Measurements from ENCODE around the gene PCK1.

PCK1 gene

GRCh38 chr20:57536771-57537724 is 23.9 kb upstream of the PCK1 start:
- DNase-seq = no peak

- peak; percentile 16 for DNase-seq
Observed at GRCh38 chr20:57537822-57538221, 23.1 kb upstream of the PCK1 start.

GRCh38 chr20:57539889-57540288 is 21.0 kb upstream of the PCK1 start:
- no peak for DNase-seq

GRCh38 chr20:57540890-57541580 is 19.9 kb upstream of the PCK1 start:
- no peak for DNase-seq

- DNase-seq = no peak
Observed at GRCh38 chr20:57543754-57544153, 17.2 kb upstream of the PCK1 start.

- DNase-seq = no peak
Observed at GRCh38 chr20:57544838-57545564, 15.9 kb upstream of the PCK1 start.

GRCh38 chr20:57545927-57546662 is 14.8 kb upstream of the PCK1 start:
- DNase-seq = no peak

- no peak for DNase-seq
Observed at GRCh38 chr20:57546956-57547649, 13.8 kb upstream of the PCK1 start.

GRCh38 chr20:57548177-57549058 is 12.5 kb upstream of the PCK1 start:
- DNase-seq = no peak

GRCh38 chr20:57552471-57552870 is 8.4 kb upstream of the PCK1 start:
- DNase-seq = no peak

- DNase-seq = no peak
Observed at GRCh38 chr20:57553376-57554018, 7.4 kb upstream of the PCK1 start.

- DNase-seq = no peak
Observed at GRCh38 chr20:57555457-57556184, 5.3 kb upstream of the PCK1 start.

GRCh38 chr20:57556980-57557274 is 4.0 kb upstream of the PCK1 start:
- DNase-seq = no peak

- no peak for DNase-seq
Observed at GRCh38 chr20:57557926-57558613, 2.8 kb upstream of the PCK1 start.

GRCh38 chr20:57558614-57559288 is 2.2 kb upstream of the PCK1 start:
- DNase-seq = no peak

- no peak for DNase-seq
Observed at GRCh38 chr20:57559289-57559634, 1.6 kb upstream of the PCK1 start.

- DNase-seq = no peak
Observed at GRCh38 chr20:57559658-57560553, 1.0 kb upstream of the PCK1 start.

All from NCI-H526 treated with DMSO at 0.1 percent for 48 hours (cell line).